PFSK-1 (cell line): ENCODE measurements around the gene CDC45.

Experiments
- POLR2AphosphoS5 ChIP-seq: IDR thresholded peaks from 2 replicates; pipeline ENCODE4 v1.6.1; 2012; ENCODE audit warnings: low read depth, mild to moderate bottlenecking, control low read depth, low read length, moderate library complexity
- SIN3A ChIP-seq: IDR thresholded peaks from 2 replicates; pipeline ENCODE4 v1.6.1; 2012; ENCODE audit warnings: mild to moderate bottlenecking, low read length, moderate library complexity, borderline replicate concordance; ENCODE audit not compliant: insufficient read depth
- TAF1 ChIP-seq: IDR thresholded peaks from 2 replicates; pipeline ENCODE4 v1.6.1; 2012; ENCODE audit warnings: low read length, control low read depth, borderline replicate concordance; ENCODE audit not compliant: insufficient read depth
- TF ChIP-seq, protein P1 (sequence below), 2 experiments: IDR thresholded peaks; 2 replicates each; pipeline versions ENCODE4 v1.6.1 to v1.8.0; 2011 to 2012; ENCODE audit warnings: low read depth in 2 of 2, low read length in 2 of 2, control low read depth in 1 of 2, inconsistent platforms in 1 of 2, mild to moderate bottlenecking in 1 of 2, moderate library complexity in 1 of 2; ENCODE audit not compliant: insufficient read depth in 1 of 2

DNA sequence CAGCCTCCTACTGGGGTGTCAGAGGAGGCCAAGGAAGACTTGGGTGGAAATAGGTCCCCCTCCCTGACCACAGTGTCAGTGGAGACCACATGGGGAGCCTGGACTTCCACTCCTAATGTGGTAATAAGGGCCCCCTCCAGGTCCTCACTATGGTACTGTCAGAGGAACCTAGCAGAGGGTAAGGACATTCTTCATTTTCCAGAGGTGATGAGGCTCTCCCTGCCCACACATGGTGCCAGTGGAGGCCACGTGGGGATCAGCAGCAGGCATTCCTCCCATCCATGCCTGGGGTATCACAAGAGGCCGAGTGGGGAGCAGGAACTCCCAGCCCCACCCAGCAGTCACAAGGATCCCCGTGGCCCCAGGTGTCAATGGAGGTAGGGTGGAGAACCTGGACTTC lies 51.0 kb downstream of the CDC45 start:
- TF ChIP-seq, protein P1, sequence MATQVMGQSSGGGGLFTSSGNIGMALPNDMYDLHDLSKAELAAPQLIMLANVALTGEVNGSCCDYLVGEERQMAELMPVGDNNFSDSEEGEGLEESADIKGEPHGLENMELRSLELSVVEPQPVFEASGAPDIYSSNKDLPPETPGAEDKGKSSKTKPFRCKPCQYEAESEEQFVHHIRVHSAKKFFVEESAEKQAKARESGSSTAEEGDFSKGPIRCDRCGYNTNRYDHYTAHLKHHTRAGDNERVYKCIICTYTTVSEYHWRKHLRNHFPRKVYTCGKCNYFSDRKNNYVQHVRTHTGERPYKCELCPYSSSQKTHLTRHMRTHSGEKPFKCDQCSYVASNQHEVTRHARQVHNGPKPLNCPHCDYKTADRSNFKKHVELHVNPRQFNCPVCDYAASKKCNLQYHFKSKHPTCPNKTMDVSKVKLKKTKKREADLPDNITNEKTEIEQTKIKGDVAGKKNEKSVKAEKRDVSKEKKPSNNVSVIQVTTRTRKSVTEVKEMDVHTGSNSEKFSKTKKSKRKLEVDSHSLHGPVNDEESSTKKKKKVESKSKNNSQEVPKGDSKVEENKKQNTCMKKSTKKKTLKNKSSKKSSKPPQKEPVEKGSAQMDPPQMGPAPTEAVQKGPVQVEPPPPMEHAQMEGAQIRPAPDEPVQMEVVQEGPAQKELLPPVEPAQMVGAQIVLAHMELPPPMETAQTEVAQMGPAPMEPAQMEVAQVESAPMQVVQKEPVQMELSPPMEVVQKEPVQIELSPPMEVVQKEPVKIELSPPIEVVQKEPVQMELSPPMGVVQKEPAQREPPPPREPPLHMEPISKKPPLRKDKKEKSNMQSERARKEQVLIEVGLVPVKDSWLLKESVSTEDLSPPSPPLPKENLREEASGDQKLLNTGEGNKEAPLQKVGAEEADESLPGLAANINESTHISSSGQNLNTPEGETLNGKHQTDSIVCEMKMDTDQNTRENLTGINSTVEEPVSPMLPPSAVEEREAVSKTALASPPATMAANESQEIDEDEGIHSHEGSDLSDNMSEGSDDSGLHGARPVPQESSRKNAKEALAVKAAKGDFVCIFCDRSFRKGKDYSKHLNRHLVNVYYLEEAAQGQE (IDR thresholded peaks at IDR 0.05; ENCODE audit: insufficient read depth in 1 of 2, low read depth in 2 of 2, low read length in 2 of 2) = no peak
- no peak for TF ChIP-seq POLR2AphosphoS5
- TF ChIP-seq TAF1 = no peak
- no peak for TF ChIP-seq SIN3A
